Measurements from ENCODE around the gene ENO3. TPM values are rescaled to one million over a fixed set of nuclear protein-coding genes. Genes with fewer than 3 reads are reported as not detected.

The ENO3 gene
- total RNA-seq, 5 donors from 2014 or later (not counting 1 experiment from before 2014, with no cell fraction given), result 31.0 to 38.4 (median 36.3) TPM

GRCh38 chr17:4998027-4998731 is 47.3 kb downstream of the ENO3 start:
- ATAC-seq (replicated peaks in 1 of 4), result peak in 1 of 4 experiments; percentile 10
- H3K27ac ChIP-seq (ENCODE audit: low read length), result no peak overlapping the region
- Mint-ChIP-seq H3K4me1 (peaks cover 24 to 31% (median 26%) of the 10 kb centered on the region in 3 donors), H3K9me3 (no peaks in the 10 kb centered on the region), H3K36me3 (peaks cover 19% of the 10 kb centered on the region), H3K27me3 (no peaks in the 10 kb centered on the region), H3K27ac (peak overlapping the region; percentile 48 to 52), H3K4me3 (peak overlapping the region; percentile 75 to 88 (median 81))
- peak overlapping the region; percentile 62 to 70 for H3K4me3 ChIP-seq (ENCODE audit: control insufficient read depth in 1 of 2, extremely low read depth in 1 of 2, low read length in 1 of 2)
- peaks cover 11 to 26% of the 10 kb centered on the region in 2 experiments for H3K4me1 ChIP-seq (ENCODE audit: control insufficient read depth in 1 of 2, extremely low read depth in 1 of 2, insufficient read depth in 2 of 2, low read length in 2 of 2)
- H3K27me3 ChIP-seq (replicated peaks in 1 of 2; ENCODE audit: control insufficient read depth in 2 of 2, extremely low read depth in 1 of 2, insufficient read depth in 2 of 2, low read length in 1 of 2), result peaks cover 0 to 2% of the 10 kb centered on the region in 2 experiments
- no peaks in the 10 kb centered on the region for H3K9me3 ChIP-seq
- ChIA-PET POLR2A (no interaction called here), CTCF (interaction anchor here (1.0 to 1.2 kb wide), 2 partner anchors 11 to 13 kb away, joined by 3 to 4 read pairs; no protein-coding TSS in a partner anchor)
- WGBS (ENCODE audit: insufficient coverage), result 4% methylated on average over 43 of the region's 55 CpGs
- H3K36me3 ChIP-seq (ENCODE audit: control insufficient read depth in 2 of 2, extremely low read depth in 1 of 2, insufficient read depth in 1 of 2, low read length in 1 of 2), result peaks cover 4 to 6% of the 10 kb centered on the region in 2 donors
- DNase-seq, result peak in 4 of 35 experiments; percentile 14 to 20 (median 16)

- Histone ChIP-seq H3K4me3 (ENCODE audit: control insufficient read depth in 1 of 2, extremely low read depth in 1 of 2, low read length in 1 of 2) (peak overlapping the region; percentile 62 to 70), H3K4me1 (ENCODE audit: control insufficient read depth in 1 of 2, extremely low read depth in 1 of 2, insufficient read depth in 2 of 2, low read length in 2 of 2) (peaks cover 11 to 26% of the 10 kb centered on the region in 2 experiments), H3K9me3 (no peaks in the 10 kb centered on the region), H3K27ac (ENCODE audit: low read length) (no peak overlapping the region), H3K27me3 (replicated peaks in 1 of 2; ENCODE audit: control insufficient read depth in 2 of 2, extremely low read depth in 1 of 2, insufficient read depth in 2 of 2, low read length in 1 of 2) (peaks cover 0 to 2% of the 10 kb centered on the region in 2 experiments), H3K36me3 (ENCODE audit: control insufficient read depth in 2 of 2, extremely low read depth in 1 of 2, insufficient read depth in 1 of 2, low read length in 1 of 2) (peaks cover 7 to 13% of the 10 kb centered on the region in 2 donors)
- CTCF ChIA-PET, result no interaction called here
- peak in 6 of 35 experiments; percentile 10 to 46 (median 22) for DNase-seq
- 59% methylated on average over 5 of the region's 14 CpGs for WGBS (ENCODE audit: insufficient coverage)
- peaks cover 24 to 31% (median 26%) of the 10 kb centered on the region in 3 donors for H3K4me1 Mint-ChIP-seq
- peak in 1 of 4 experiments; percentile 19 for ATAC-seq (replicated peaks in 1 of 4)
- no peaks in the 10 kb centered on the region for H3K9me3 Mint-ChIP-seq
- H3K36me3 Mint-ChIP-seq, result peaks cover 26% of the 10 kb centered on the region
- H3K27ac Mint-ChIP-seq, result peak overlapping the region; percentile 69 to 82
- POLR2A ChIA-PET, result no interaction called here
- H3K27me3 Mint-ChIP-seq, result no peaks in the 10 kb centered on the region
- peak overlapping the region; percentile 75 to 88 (median 81) for H3K4me3 Mint-ChIP-seq
Measured at GRCh38 chr17:4998732-4999429, 48.0 kb downstream of the ENO3 start.

- peaks cover 7 to 20% of the 10 kb centered on the region in 2 donors for H3K36me3 ChIP-seq (ENCODE audit: control insufficient read depth in 2 of 2, extremely low read depth in 1 of 2, insufficient read depth in 1 of 2, low read length in 1 of 2)
- H3K9me3 ChIP-seq, result no peaks in the 10 kb centered on the region
- ChIA-PET POLR2A (interaction anchor here in 1 of 2 donors (0.5 kb wide), 1 partner anchor 129 kb away, joined by 6 read pairs; no protein-coding TSS in a partner anchor), CTCF (no interaction called here)
- peaks cover 0 to 2% of the 10 kb centered on the region in 2 experiments for H3K27me3 ChIP-seq (replicated peaks in 1 of 2; ENCODE audit: control insufficient read depth in 2 of 2, extremely low read depth in 1 of 2, insufficient read depth in 2 of 2, low read length in 1 of 2)
- peaks cover 11 to 26% of the 10 kb centered on the region in 2 experiments for H3K4me1 ChIP-seq (ENCODE audit: control insufficient read depth in 1 of 2, extremely low read depth in 1 of 2, insufficient read depth in 2 of 2, low read length in 2 of 2)
- DNase-seq (no peak), ATAC-seq (replicated peaks in 1 of 4) (no peak)
- peaks cover 33% of the 10 kb centered on the region for H3K36me3 Mint-ChIP-seq
- no peak overlapping the region for H3K4me3 ChIP-seq (ENCODE audit: control insufficient read depth in 1 of 2, extremely low read depth in 1 of 2, low read length in 1 of 2)
- no peak overlapping the region for H3K27ac ChIP-seq (ENCODE audit: low read length)
- H3K4me1 Mint-ChIP-seq, result peaks cover 24 to 31% (median 26%) of the 10 kb centered on the region in 3 donors
- WGBS (ENCODE audit: insufficient coverage), result 87% methylated on average over 12 of the region's 12 CpGs
- no peaks in the 10 kb centered on the region for H3K9me3 Mint-ChIP-seq
- H3K27me3 Mint-ChIP-seq, result no peaks in the 10 kb centered on the region
- H3K27ac Mint-ChIP-seq, result peak overlapping the region; percentile 54 to 82
- peak overlapping the region; percentile 75 to 88 (median 81) for H3K4me3 Mint-ChIP-seq
Measured at GRCh38 chr17:4999430-5000093, 48.6 kb downstream of the ENO3 start.

GRCh38 chr17:5000237-5000639 is 49.3 kb downstream of the ENO3 start:
- Mint-ChIP-seq H3K36me3 (peaks cover 40% of the 10 kb centered on the region), H3K27ac (peak overlapping the region; percentile 3 to 82), H3K9me3 (no peaks in the 10 kb centered on the region), H3K27me3 (no peaks in the 10 kb centered on the region), H3K4me1 (peaks cover 24 to 28% (median 26%) of the 10 kb centered on the region in 3 donors), H3K4me3 (peak overlapping the region in 1 of 3 donors; percentile 13)
- Histone ChIP-seq H3K36me3 (ENCODE audit: control insufficient read depth in 2 of 2, extremely low read depth in 1 of 2, insufficient read depth in 1 of 2, low read length in 1 of 2) (peaks cover 7 to 26% of the 10 kb centered on the region in 2 donors), H3K27me3 (replicated peaks in 1 of 2; ENCODE audit: control insufficient read depth in 2 of 2, extremely low read depth in 1 of 2, insufficient read depth in 2 of 2, low read length in 1 of 2) (peaks cover 0 to 2% of the 10 kb centered on the region in 2 experiments), H3K27ac (ENCODE audit: low read length) (no peak overlapping the region), H3K4me1 (ENCODE audit: control insufficient read depth in 1 of 2, extremely low read depth in 1 of 2, insufficient read depth in 2 of 2, low read length in 2 of 2) (peaks cover 11 to 26% of the 10 kb centered on the region in 2 experiments), H3K4me3 (ENCODE audit: control insufficient read depth in 1 of 2, extremely low read depth in 1 of 2, low read length in 1 of 2) (no peak overlapping the region), H3K9me3 (no peaks in the 10 kb centered on the region)
- DNase-seq (no peak), ATAC-seq (replicated peaks in 1 of 4) (no peak)
- POLR2A ChIA-PET, result interaction anchor here in 1 of 2 donors (0.5 kb wide), 1 partner anchor 130 kb away, joined by 6 read pairs; no protein-coding TSS in a partner anchor
- WGBS (ENCODE audit: insufficient coverage), result 97% methylated on average over 10 of the region's 11 CpGs
- CTCF ChIA-PET, result no interaction called here

GRCh38 chr17:5002121-5002788 is 51.3 kb downstream of the ENO3 start:
- POLR2A ChIA-PET, result no interaction called here

More at GRCh38 chr17:5002121-5002788, 51.3 kb downstream of the ENO3 start:
- Mint-ChIP-seq H3K27me3 (no peaks in the 10 kb centered on the region), H3K9me3 (no peaks in the 10 kb centered on the region), H3K4me3 (no peak overlapping the region), H3K27ac (no peak overlapping the region), H3K4me1 (peaks cover 19 to 20% (median 20%) of the 10 kb centered on the region in 3 donors), H3K36me3 (peaks cover 50% of the 10 kb centered on the region)
- no peaks in the 10 kb centered on the region for H3K27me3 ChIP-seq (replicated peaks in 1 of 2; ENCODE audit: control insufficient read depth in 2 of 2, extremely low read depth in 1 of 2, insufficient read depth in 2 of 2, low read length in 1 of 2)
- H3K9me3 ChIP-seq, result no peaks in the 10 kb centered on the region
- CTCF ChIA-PET, result no interaction called here
- WGBS (ENCODE audit: insufficient coverage), result 97% methylated on average over 20 of the region's 20 CpGs
- H3K27ac ChIP-seq (ENCODE audit: low read length), result no peak overlapping the region
- ATAC-seq (replicated peaks in 1 of 4), result no peak
- peaks cover 16 to 34% of the 10 kb centered on the region in 2 donors for H3K36me3 ChIP-seq (ENCODE audit: control insufficient read depth in 2 of 2, extremely low read depth in 1 of 2, insufficient read depth in 1 of 2, low read length in 1 of 2)
- DNase-seq, result no peak
- H3K4me3 ChIP-seq (ENCODE audit: control insufficient read depth in 1 of 2, extremely low read depth in 1 of 2, low read length in 1 of 2), result no peak overlapping the region
- peaks cover 4 to 18% of the 10 kb centered on the region in 2 experiments for H3K4me1 ChIP-seq (ENCODE audit: control insufficient read depth in 1 of 2, extremely low read depth in 1 of 2, insufficient read depth in 2 of 2, low read length in 2 of 2)

Data from T-cell (primary cell).